Suppressor macrophage treated with lipopolysaccharide for 1 hour (primary cell): ENCODE results near the gene GABRA4.

Experiments
- DNase-seq, 3 donors: peaks; one replicate each; pipeline ENCODE4 v3.0.0-alpha.2; 2020 to 2022

GABRA4 gene

GRCh38 chr4:46924789-46925529 is 68.4 kb downstream of the GABRA4 start:
- no peak for DNase-seq

- peak in 1 of 3 donors; percentile 3 for DNase-seq
Measured at GRCh38 chr4:46922205-46922604, 71.2 kb downstream of the GABRA4 start.

DNA sequence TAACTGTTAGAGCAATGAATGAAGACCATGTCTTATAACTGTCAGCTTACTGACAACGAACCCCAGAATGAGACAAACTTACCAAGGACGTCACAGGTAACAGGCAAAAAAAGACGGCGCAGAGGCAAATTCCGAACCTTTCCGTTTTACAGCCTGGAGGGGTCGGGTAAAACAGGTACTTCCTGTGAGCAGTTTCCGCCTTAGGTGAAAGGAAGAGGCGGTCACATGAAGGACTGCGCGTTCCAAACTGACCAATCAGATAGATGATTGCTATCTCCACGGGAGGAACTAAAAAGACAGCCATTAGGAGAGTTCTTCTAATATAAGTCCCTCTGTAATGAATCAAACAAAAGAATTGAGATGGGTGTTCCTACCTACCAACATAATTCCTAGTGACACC is 84.3 kb downstream of the GABRA4 start, which contains the start of gene COX7B2:
COX7B2 (minus strand) TSS at position 168 of the 400 bp plus-strand sequence. CDS start 174,053 bp downstream, outside the sequence.
- DNase-seq = no peak

GRCh38 chr4:46908148-46908547 is 85.2 kb downstream of the GABRA4 start:
- no peak for DNase-seq

DNA sequence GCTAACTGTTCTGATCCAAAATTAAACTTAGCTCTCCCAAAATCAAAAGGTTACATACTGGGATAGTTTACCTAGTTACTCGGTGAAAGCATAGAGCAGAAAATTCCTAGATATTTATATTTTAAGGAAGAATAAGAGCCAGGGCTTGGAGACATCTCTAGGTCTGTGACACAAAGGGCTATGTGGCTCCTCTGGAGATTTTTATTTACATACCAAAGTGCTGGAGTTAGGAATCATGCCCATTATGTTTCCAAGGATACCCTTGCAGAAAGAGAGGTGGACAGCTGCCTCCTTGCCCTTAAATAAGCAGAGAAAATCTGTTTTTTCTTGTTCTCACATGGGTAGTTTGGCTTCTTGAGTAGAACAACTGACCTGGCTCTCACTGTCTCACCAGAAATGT is 93.3 kb downstream of the GABRA4 start:
- no peak for DNase-seq

DNA sequence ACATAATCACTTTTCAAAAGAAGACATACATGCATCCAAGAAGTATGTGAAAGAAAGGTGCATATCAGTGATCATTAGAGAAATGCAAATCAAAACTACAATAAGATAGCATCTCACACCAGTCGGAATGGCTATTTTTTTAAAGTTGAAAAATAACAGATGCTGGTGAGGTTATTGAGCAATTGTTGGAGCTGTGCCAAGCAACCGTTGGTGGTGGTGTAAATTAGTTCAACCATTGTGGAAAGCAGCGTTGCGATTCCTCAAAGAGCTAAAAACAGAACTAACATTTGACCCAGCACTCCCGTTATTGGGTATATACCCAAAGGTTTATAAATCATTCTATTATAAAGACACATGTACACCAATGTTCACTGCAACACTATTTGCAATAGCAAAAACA is 98.6 kb downstream of the GABRA4 start:
- peak in 1 of 3 donors; percentile 2 for DNase-seq

DNA sequence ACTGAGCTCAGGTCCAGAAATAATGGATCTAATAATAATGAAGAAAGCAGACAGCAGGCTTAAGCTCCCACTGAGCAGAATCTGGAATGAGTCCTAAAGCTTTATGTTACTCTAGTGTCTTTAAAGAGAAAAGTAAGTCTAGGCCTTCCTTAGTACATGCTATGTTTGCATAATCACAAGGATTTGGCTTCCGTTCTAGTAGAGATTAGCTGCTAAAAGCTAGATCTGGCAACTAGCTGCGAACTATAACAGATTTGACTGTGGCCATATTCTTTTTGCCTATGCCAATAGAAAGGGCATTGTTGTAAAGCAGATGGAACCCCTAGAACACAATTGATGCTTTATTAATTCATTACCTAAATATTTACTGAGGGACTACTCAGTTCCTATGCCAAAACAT is 103.3 kb downstream of the GABRA4 start:
- no peak for DNase-seq

DNA sequence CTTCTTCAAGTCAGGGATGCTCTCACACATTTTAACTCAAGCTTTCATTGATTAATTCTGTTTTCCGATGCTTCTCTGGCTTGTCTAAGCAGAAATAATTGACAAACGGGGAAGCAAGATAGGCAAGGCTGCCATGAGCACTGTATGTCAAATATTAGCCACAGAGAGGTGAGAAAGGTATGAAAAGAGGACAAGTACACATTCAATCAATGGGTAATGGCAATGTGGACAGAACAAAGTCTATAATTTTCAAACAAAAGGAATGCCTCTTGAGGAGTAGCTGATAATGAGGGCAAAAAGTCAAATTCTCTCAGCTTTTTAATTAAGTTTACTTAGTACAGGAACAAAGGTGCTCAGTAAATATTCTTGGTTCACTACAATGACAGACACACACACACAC is 104.0 kb downstream of the GABRA4 start:
- DNase-seq = no peak

GRCh38 chr4:46886711-46887110 is 106.7 kb downstream of the GABRA4 start:
- DNase-seq = peak in 1 of 3 donors; percentile 17

DNA sequence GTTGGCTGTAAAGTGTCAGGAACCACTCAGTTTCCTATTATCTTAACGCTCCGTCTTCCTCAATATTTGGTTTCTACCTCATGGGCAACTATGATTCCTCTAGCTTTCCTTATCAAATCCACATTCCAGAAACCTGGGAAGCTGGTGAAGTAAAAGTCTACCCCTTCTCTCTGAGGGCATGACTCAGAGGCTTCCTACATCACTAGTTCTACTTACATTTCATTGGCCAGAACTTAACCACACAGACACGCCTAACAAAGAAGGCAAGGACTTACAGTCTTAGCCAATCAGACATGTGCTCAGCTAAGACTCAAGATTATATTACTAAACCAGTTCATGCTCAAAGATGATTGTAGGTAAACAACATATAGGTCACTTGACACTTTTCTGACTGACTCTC is 114.7 kb downstream of the GABRA4 start:
- no peak for DNase-seq

DNA sequence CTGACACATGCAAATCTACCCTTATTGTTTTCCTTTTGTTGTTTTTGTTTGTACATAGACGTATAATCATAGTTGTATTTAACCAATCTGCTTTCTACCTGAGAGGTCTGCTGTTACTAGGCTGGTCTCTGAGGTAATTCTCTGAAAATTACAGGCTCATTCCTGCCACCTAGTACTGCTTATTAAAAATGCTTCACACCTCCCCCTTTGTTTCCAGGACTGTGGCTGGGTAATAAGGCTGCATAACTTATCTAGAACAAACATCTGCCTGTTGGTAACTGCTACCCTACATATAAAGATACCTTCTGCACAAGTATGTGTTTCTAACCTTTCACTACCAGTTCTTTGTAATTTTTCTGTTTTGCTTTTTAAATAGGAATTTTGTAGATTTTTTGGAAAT is 118.6 kb downstream of the GABRA4 start:
- no peak for DNase-seq

GRCh38 chr4:46870411-46870810 is 123.0 kb downstream of the GABRA4 start:
- DNase-seq = no peak
